Measurements from ENCODE around the gene INPP5A.
A peak's percentile ranks its signal among the peaks of the same experiment; 100 is the strongest.
"Not testable (repeated sequence)": the region's sequence is repeated elsewhere in the genome, so short reads cannot be mapped to it uniquely, and the experiment has no call there.

Gene INPP5A

GRCh38 chr10:132562916-132563456 is 25.4 kb downstream of the INPP5A start:
- DNase-seq (ENCODE audit: low read depth in 2 of 2), result no peak

GRCh38 chr10:132563485-132564248 is 26.1 kb downstream of the INPP5A start:
- DNase-seq (ENCODE audit: low read depth in 2 of 2), result no peak

- no peak for DNase-seq (ENCODE audit: low read depth in 2 of 2)
These were observed 26.6 kb downstream of the INPP5A start for GRCh38 chr10:132564249-132564605.

- DNase-seq (ENCODE audit: low read depth in 2 of 2), result no peak
These were observed 27.1 kb downstream of the INPP5A start for GRCh38 chr10:132564690-132565089.

- DNase-seq (ENCODE audit: low read depth in 2 of 2), result no peak
These were observed 28.1 kb downstream of the INPP5A start for GRCh38 chr10:132565516-132566209.

- DNase-seq (ENCODE audit: low read depth in 2 of 2), result no peak
These were observed 29.3 kb downstream of the INPP5A start for GRCh38 chr10:132566892-132567291.

- DNase-seq (ENCODE audit: low read depth in 2 of 2), result no peak
These were observed 32.7 kb downstream of the INPP5A start for GRCh38 chr10:132570265-132570664.

- no peak for DNase-seq (ENCODE audit: low read depth in 2 of 2)
These were observed 33.4 kb downstream of the INPP5A start for GRCh38 chr10:132570771-132571649.

GRCh38 chr10:132571650-132572544 is 34.3 kb downstream of the INPP5A start:
- DNase-seq (ENCODE audit: low read depth in 2 of 2), result peak; percentile 57 to 60

GRCh38 chr10:132572545-132572937 is 35.0 kb downstream of the INPP5A start:
- no peak for DNase-seq (ENCODE audit: low read depth in 2 of 2)

GRCh38 chr10:132572946-132573345 is 35.4 kb downstream of the INPP5A start:
- not testable (repeated sequence) for DNase-seq (ENCODE audit: low read depth in 2 of 2)

GRCh38 chr10:132574288-132574687 is 36.7 kb downstream of the INPP5A start:
- no peak for DNase-seq (ENCODE audit: low read depth in 2 of 2)

- DNase-seq (ENCODE audit: low read depth in 2 of 2), result no peak
These were observed 37.3 kb downstream of the INPP5A start for GRCh38 chr10:132574783-132575319.

- peak; percentile 61 to 71 for DNase-seq (ENCODE audit: low read depth in 2 of 2)
These were observed 38.0 kb downstream of the INPP5A start for GRCh38 chr10:132575320-132576201.

GRCh38 chr10:132576671-132577349 is 39.2 kb downstream of the INPP5A start:
- DNase-seq (ENCODE audit: low read depth in 2 of 2), result no peak

- no peak for DNase-seq (ENCODE audit: low read depth in 2 of 2)
These were observed 39.9 kb downstream of the INPP5A start for GRCh38 chr10:132577350-132578003.

- no peak for DNase-seq (ENCODE audit: low read depth in 2 of 2)
These were observed 40.8 kb downstream of the INPP5A start for GRCh38 chr10:132578287-132578951.
